ENCODE results near the gene PDGFRB. TPM values are rescaled to one million over a fixed set of nuclear protein-coding genes. Genes with fewer than 3 reads are reported as not detected.

PDGFRB gene
- total RNA-seq, 1 experiment from 2014 or later: 0.34 TPM

GRCh38 chr5:150186137-150186536 lies 30.5 kb upstream of the PDGFRB start:
- Histone ChIP-seq H2AFZ (ENCODE audit: low read depth, low read length, poor library complexity, severe bottlenecking) (no peak overlapping the region), H3K9me3 (ENCODE audit: control insufficient read depth in 1 of 2, insufficient read depth in 1 of 2, low read depth in 1 of 2, low read length in 2 of 2) (no peaks in the 10 kb centered on the region), H3K79me2 (ENCODE audit: insufficient read depth, low read length) (no peaks in the 10 kb centered on the region), H3K4me1 (ENCODE audit: control insufficient read depth in 1 of 2, insufficient read depth in 2 of 2, low read length in 2 of 2) (peaks cover 0 to 7% of the 10 kb centered on the region in 2 experiments; a peak in 1 of 4 replicates), H3K4me3 (replicated peaks in 1 of 2; ENCODE audit: low read depth in 1 of 2, low read length in 2 of 2) (no peak overlapping the region), H4K20me1 (ENCODE audit: insufficient read depth) (no peaks in the 10 kb centered on the region), H3K4me2 (ENCODE audit: low read length) (no peak overlapping the region; the same call in 1 of the 2 replicates), H3K27me3 (ENCODE audit: insufficient read depth, low read length) (no peaks in the 10 kb centered on the region), H3K36me3 (ENCODE audit: control insufficient read depth in 1 of 2, insufficient read depth in 2 of 2, low read length in 2 of 2) (no peaks in the 10 kb centered on the region), H3K9me2 (ENCODE audit: insufficient read depth) (no peaks in the 10 kb centered on the region), H3K9ac (ENCODE audit: low read length) (no peak overlapping the region), H3K27ac (ENCODE audit: low read depth, low read length) (no peak overlapping the region)
- ChIA-PET RAD21 (ENCODE audit: low non-redundant PET in 1 of 2, low total read pairs in 2 of 2, uncharacterized antibody in 2 of 2, unreplicated experiment in 2 of 2) (no interaction called here), POLR2A (no interaction called here), CTCF (interaction anchor here (1.2 kb wide), 1 partner anchor 10 kb away, joined by 4 read pairs; no protein-coding TSS in a partner anchor)
- TF ChIP-seq TCF7L2 (IDR thresholded peaks at IDR 0.05; ENCODE audit: borderline replicate concordance, extremely low read depth, insufficient read depth, insufficient read length) (peak; percentile 35), SIN3A (IDR thresholded peaks at IDR 0.05; ENCODE audit: low read depth) (no peak)
- no TSS peak for BruUV-seq (replicated peaks)
- DNase-seq (ENCODE audit: low read depth, low spot score): no peak
- ATAC-seq: peak; percentile 21; the same call in 1 of the 2 replicates
- intact Hi-C loops (cut with micrococcal nuclease): no loop called here

- no peaks in the 10 kb centered on the region for H3K36me3 ChIP-seq (ENCODE audit: control insufficient read depth in 1 of 2, insufficient read depth in 2 of 2, low read length in 2 of 2)
- no peak overlapping the region for H3K4me3 ChIP-seq (replicated peaks in 1 of 2; ENCODE audit: low read depth in 1 of 2, low read length in 2 of 2)
- TF ChIP-seq POLR2AphosphoS5 (IDR thresholded peaks at IDR 0.05; ENCODE audit: low read depth, low read length) (no peak), ZBTB33 (IDR thresholded peaks at IDR 0.05; ENCODE audit: extremely low read depth, insufficient replicate concordance, low read length) (no peak), YY1 (IDR thresholded peaks at IDR 0.05; ENCODE audit: extremely low read depth, insufficient replicate concordance, low read depth, low read length) (no peak), ELF1 (IDR thresholded peaks at IDR 0.05; ENCODE audit: borderline replicate concordance, low read depth) (no peak), ZNF274 (IDR thresholded peaks at IDR 0.05; ENCODE audit: low read depth, low read length) (no peak), CBX3 (IDR thresholded peaks at IDR 0.05; ENCODE audit: low read depth) (no peak), EGR1 (IDR thresholded peaks at IDR 0.05; ENCODE audit: low read depth) (no peak), EZH2phosphoT487 (IDR thresholded peaks at IDR 0.05; ENCODE audit: borderline replicate concordance) (no peak), EZH2 (IDR thresholded peaks at IDR 0.05) (no peak), SP1 (IDR thresholded peaks at IDR 0.05; ENCODE audit: low read depth) (no peak), TCF7L2 (IDR thresholded peaks at IDR 0.05; ENCODE audit: borderline replicate concordance, extremely low read depth, insufficient read depth, insufficient read length) (no peak), CEBPB (IDR thresholded peaks at IDR 0.05; ENCODE audit: low read depth) (no peak), MAX (IDR thresholded peaks at IDR 0.05) (no peak), SRF (IDR thresholded peaks at IDR 0.05; ENCODE audit: low read depth) (no peak)
Observed at GRCh38 chr5:150184990-150185912, 29.6 kb upstream of the PDGFRB start.

More at GRCh38 chr5:150184990-150185912, 29.6 kb upstream of the PDGFRB start:
- Histone ChIP-seq H2AFZ (ENCODE audit: low read depth, low read length, poor library complexity, severe bottlenecking) (no peak overlapping the region), H3K27ac (ENCODE audit: low read depth, low read length) (no peak overlapping the region), H4K20me1 (ENCODE audit: insufficient read depth) (no peaks in the 10 kb centered on the region), H3K4me1 (ENCODE audit: control insufficient read depth in 1 of 2, insufficient read depth in 2 of 2, low read length in 2 of 2) (peaks cover 0 to 7% of the 10 kb centered on the region in 2 experiments; a peak in 1 of 4 replicates), H3K9ac (ENCODE audit: low read length) (no peak overlapping the region), H3K79me2 (ENCODE audit: insufficient read depth, low read length) (no peaks in the 10 kb centered on the region), H3K27me3 (ENCODE audit: insufficient read depth, low read length) (no peaks in the 10 kb centered on the region), H3K9me2 (ENCODE audit: insufficient read depth) (no peaks in the 10 kb centered on the region), H3K4me2 (ENCODE audit: low read length) (no peak overlapping the region), H3K9me3 (ENCODE audit: control insufficient read depth in 1 of 2, insufficient read depth in 1 of 2, low read depth in 1 of 2, low read length in 2 of 2) (no peaks in the 10 kb centered on the region)
- BruUV-seq (replicated peaks): no TSS peak
- ChIA-PET CTCF (no interaction called here), RAD21 (ENCODE audit: low non-redundant PET in 1 of 2, low total read pairs in 2 of 2, uncharacterized antibody in 2 of 2, unreplicated experiment in 2 of 2) (no interaction called here), POLR2A (no interaction called here)
- DNase-seq (ENCODE audit: low read depth, low spot score) (no peak), ATAC-seq (no peak)
- intact Hi-C loops (cut with micrococcal nuclease): no loop called here

Data from HCT116 (cell line).